HEK293 (cell line): ENCODE results near the gene GNB2.

Source experiments
- BCL11B ChIP-seq: fragments of 450-650 bp; formaldehyde crosslinking; IDR thresholded peaks from 2 replicates; pipeline ENCODE4 v1.5.1; 2016; ENCODE audit warnings: low read depth, missing biosample characterization, missing genetic modification characterization
- EGR2 ChIP-seq: fragments of 450-650 bp; formaldehyde crosslinking; IDR thresholded peaks from 2 replicates; pipeline ENCODE4 v1.5.1; 2016; ENCODE audit warnings: low read depth, missing biosample characterization, missing genetic modification characterization
- GLIS2 ChIP-seq: fragments of 450-650 bp; formaldehyde crosslinking; IDR thresholded peaks from 2 replicates; pipeline ENCODE4 v1.5.1; 2016; ENCODE audit warnings: missing biosample characterization, missing genetic modification characterization
- HOXD13 ChIP-seq: sonication (generic); formaldehyde crosslinking; IDR thresholded peaks from 2 replicates; pipeline ENCODE4 v1.8.0; 2022; ENCODE audit warnings: missing genetic modification reagents, borderline replicate concordance
- KLF9 ChIP-seq: fragments of 450-650 bp; formaldehyde crosslinking; IDR thresholded peaks from 2 replicates; pipeline ENCODE4 v1.5.1; 2016; ENCODE audit warnings: missing biosample characterization, missing genetic modification characterization, low read depth
- RBAK ChIP-seq: fragments of 450-650 bp; formaldehyde crosslinking; IDR thresholded peaks from 2 replicates; pipeline ENCODE4 v1.5.1; 2016; ENCODE audit warnings: missing biosample characterization, missing genetic modification characterization
- SP3 ChIP-seq: fragments of 450-650 bp; formaldehyde crosslinking; IDR thresholded peaks from 2 replicates; pipeline ENCODE4 v1.5.1; 2016; ENCODE audit warnings: missing biosample characterization, missing genetic modification characterization
- TCF7L2 ChIP-seq: IDR thresholded peaks from 2 replicates; pipeline ENCODE4 v1.6.1; 2011; ENCODE audit warnings: low read depth, mild to moderate bottlenecking, inconsistent platforms, low read length, moderate library complexity, borderline replicate concordance
- TRIM28 ChIP-seq: IDR thresholded peaks from 2 replicates; pipeline ENCODE4 v1.6.1; 2011; ENCODE audit warnings: low read length, control low read depth, borderline replicate concordance
- ZBTB20 ChIP-seq: fragments of 450-650 bp; formaldehyde crosslinking; IDR thresholded peaks from 2 replicates; pipeline ENCODE4 v1.5.1; 2016; ENCODE audit warnings: missing biosample characterization, missing genetic modification characterization
- ZNF155 ChIP-seq: fragments of 450-650 bp; formaldehyde crosslinking; IDR thresholded peaks from 2 replicates; pipeline ENCODE4 v1.5.1; 2016; ENCODE audit warnings: missing biosample characterization, missing genetic modification characterization
- ZNF157 ChIP-seq: fragments of 450-650 bp; formaldehyde crosslinking; IDR thresholded peaks from 2 replicates; pipeline ENCODE4 v1.5.1; 2016; ENCODE audit warnings: missing biosample characterization, missing genetic modification characterization
- ZNF16 ChIP-seq: fragments of 450-650 bp; formaldehyde crosslinking; IDR thresholded peaks from 2 replicates; pipeline ENCODE4 v1.5.1; 2016; ENCODE audit warnings: low read depth, missing biosample characterization, missing genetic modification characterization
- ZNF175 ChIP-seq: fragments of 450-650 bp; formaldehyde crosslinking; IDR thresholded peaks from 2 replicates; pipeline ENCODE4 v1.5.1; 2016; ENCODE audit warnings: missing biosample characterization, missing genetic modification characterization
- ZNF184 ChIP-seq: fragments of 450-650 bp; IDR thresholded peaks from 2 replicates; pipeline ENCODE4 v1.5.1; 2018; ENCODE audit warnings: missing biosample characterization, mild to moderate bottlenecking, missing genetic modification characterization
- ZNF23 ChIP-seq: fragments of 450-650 bp; formaldehyde crosslinking; IDR thresholded peaks from 2 replicates; pipeline ENCODE4 v1.5.1; 2016; ENCODE audit warnings: missing biosample characterization, missing genetic modification characterization, borderline replicate concordance
- ZNF292 ChIP-seq: fragments of 450-650 bp; formaldehyde crosslinking; IDR thresholded peaks from 2 replicates; pipeline ENCODE4 v1.5.1; 2016; ENCODE audit warnings: low read depth, missing biosample characterization, missing genetic modification characterization, borderline replicate concordance
- ZNF350 ChIP-seq: fragments of 450-650 bp; formaldehyde crosslinking; IDR thresholded peaks from 2 replicates; pipeline ENCODE4 v1.5.0; 2017; ENCODE audit warnings: missing biosample characterization, mild to moderate bottlenecking, missing genetic modification characterization
- ZNF354C ChIP-seq: fragments of 450-650 bp; formaldehyde crosslinking; IDR thresholded peaks from 2 replicates; pipeline ENCODE4 v1.5.1; 2016; ENCODE audit warnings: missing biosample characterization, missing genetic modification characterization, low read depth, borderline replicate concordance
- ZNF37A ChIP-seq: fragments of 450-650 bp; IDR thresholded peaks from 2 replicates; pipeline ENCODE4 v1.5.1; 2018; ENCODE audit warnings: missing biosample characterization, missing genetic modification characterization
- ZNF423 ChIP-seq: fragments of 450-650 bp; formaldehyde crosslinking; IDR thresholded peaks from 2 replicates; pipeline ENCODE4 v1.5.1; 2016; ENCODE audit warnings: missing biosample characterization, missing genetic modification characterization
- ZNF660 ChIP-seq: fragments of 450-650 bp; IDR thresholded peaks from 2 replicates; pipeline ENCODE4 v1.5.1; 2018; ENCODE audit warnings: missing biosample characterization, mild to moderate bottlenecking, missing genetic modification characterization
- ZNF707 ChIP-seq: fragments of 450-650 bp; formaldehyde crosslinking; IDR thresholded peaks from 2 replicates; pipeline ENCODE4 v1.5.1; 2016; ENCODE audit warnings: missing biosample characterization, missing genetic modification characterization
- ZNF747 ChIP-seq: fragments of 450-650 bp; formaldehyde crosslinking; IDR thresholded peaks from 2 replicates; pipeline ENCODE4 v1.5.1; 2016; ENCODE audit warnings: missing biosample characterization, missing genetic modification characterization
- ZNF777 ChIP-seq: fragments of 450-650 bp; formaldehyde crosslinking; IDR thresholded peaks from 2 replicates; pipeline ENCODE4 v1.5.1; 2017; ENCODE audit warnings: missing biosample characterization, missing genetic modification characterization, borderline replicate concordance
- ZSCAN16 ChIP-seq: fragments of 450-650 bp; formaldehyde crosslinking; IDR thresholded peaks from 2 replicates; pipeline ENCODE4 v1.5.1; 2016; ENCODE audit warnings: missing biosample characterization, missing genetic modification characterization
- TF ChIP-seq, protein P1 (sequence below): fragments of 450-650 bp; formaldehyde crosslinking; optimal IDR thresholded peaks from 2 replicates; pipeline ENCODE3; 2016; ENCODE audit warnings: missing biosample characterization, mild to moderate bottlenecking, missing genetic modification characterization
- TF ChIP-seq, protein P2 (sequence below): IDR thresholded peaks from 2 replicates; pipeline ENCODE4 v1.6.1; 2011; ENCODE audit warnings: mild to moderate bottlenecking, low read depth, low read length, borderline replicate concordance
- TF ChIP-seq, protein P3 (sequence below): fragments of 450-650 bp; formaldehyde crosslinking; IDR thresholded peaks from 2 replicates; pipeline ENCODE4 v1.5.1; 2016; ENCODE audit warnings: missing biosample characterization, missing genetic modification characterization
- TF ChIP-seq, protein P4 (sequence below): fragments of 450-650 bp; formaldehyde crosslinking; IDR thresholded peaks from 2 replicates; pipeline ENCODE4 v1.5.1; 2016; ENCODE audit warnings: missing biosample characterization, missing genetic modification characterization

GNB2 gene

DNA sequence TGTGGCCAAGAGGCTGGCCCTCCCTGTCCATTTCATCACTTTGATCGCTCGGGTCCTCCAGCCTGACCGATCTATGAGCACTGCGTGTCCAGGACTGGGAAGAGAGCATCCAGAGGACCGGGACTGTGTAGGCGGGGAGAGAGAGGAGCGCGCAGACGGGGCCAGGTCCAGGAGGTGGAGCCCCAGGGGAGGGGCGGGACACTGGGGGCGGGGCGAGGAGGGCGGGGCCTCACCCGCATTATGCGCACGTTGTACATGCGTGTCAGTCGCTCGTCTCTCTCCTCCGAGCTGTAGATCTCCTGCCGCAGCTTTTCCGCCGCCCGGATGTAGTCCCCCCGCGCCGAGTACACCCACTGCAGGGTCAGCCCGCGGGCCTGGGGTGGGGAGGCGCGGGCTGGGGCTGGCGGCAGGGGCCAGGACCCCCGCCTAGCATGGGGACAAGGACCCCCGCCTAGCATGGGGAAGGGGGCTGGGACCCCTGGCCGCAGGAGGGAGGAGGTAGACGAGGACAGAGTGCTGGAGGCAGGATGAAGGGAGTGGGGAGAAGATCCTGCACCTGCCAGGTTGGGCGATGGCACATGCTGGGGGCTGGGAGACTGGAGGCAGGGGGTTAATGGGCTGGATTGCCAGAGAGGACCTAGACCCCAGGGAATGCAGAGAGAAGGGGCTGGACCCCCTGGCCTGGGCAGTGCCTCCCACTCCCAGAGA lies 46.9 kb upstream of the GNB2 start (continued):
- TF ChIP-seq KLF9 (tag by site-specific recombination) (peak; percentile 84), ZNF292 (tag by site-specific recombination) (no peak), ZNF747 (tag by site-specific recombination) (no peak), ZNF423 (tag by site-specific recombination) (no peak), RBAK (tag by site-specific recombination) (no peak), ZBTB20 (tag by site-specific recombination) (no peak), EGR2 (no peak; the same call in 1 of the 2 replicates), ZNF184 (no peak), ZNF354C (tag by site-specific recombination) (no peak), ZNF157 (tag by site-specific recombination) (no peak), TRIM28 (no peak), ZNF350 (tag by site-specific recombination) (no peak), TCF7L2 (no peak), ZNF777 (no peak), SP3 (tag by site-specific recombination) (peak; percentile 80), ZNF155 (tag by site-specific recombination) (no peak), HOXD13 (no peak), GLIS2 (tag by site-specific recombination) (peak; percentile 84), ZNF707 (no peak), ZNF175 (tag by site-specific recombination) (no peak), ZNF23 (tag by site-specific recombination) (no peak), ZSCAN16 (tag by site-specific recombination) (no peak), ZNF37A (tag by site-specific recombination) (no peak), ZNF16 (tag by site-specific recombination) (no peak), ZNF660 (tag by site-specific recombination) (no peak), BCL11B (tag by site-specific recombination) (no peak)
- TF ChIP-seq, protein P1, sequence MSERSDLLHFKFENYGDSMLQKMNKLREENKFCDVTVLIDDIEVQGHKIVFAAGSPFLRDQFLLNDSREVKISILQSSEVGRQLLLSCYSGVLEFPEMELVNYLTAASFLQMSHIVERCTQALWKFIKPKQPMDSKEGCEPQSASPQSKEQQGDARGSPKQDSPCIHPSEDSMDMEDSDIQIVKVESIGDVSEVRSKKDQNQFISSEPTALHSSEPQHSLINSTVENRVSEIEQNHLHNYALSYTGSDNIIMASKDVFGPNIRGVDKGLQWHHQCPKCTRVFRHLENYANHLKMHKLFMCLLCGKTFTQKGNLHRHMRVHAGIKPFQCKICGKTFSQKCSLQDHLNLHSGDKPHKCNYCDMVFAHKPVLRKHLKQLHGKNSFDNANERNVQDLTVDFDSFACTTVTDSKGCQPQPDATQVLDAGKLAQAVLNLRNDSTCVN (tag by site-specific recombination), result peak; percentile 45
- TF ChIP-seq, protein P2, sequence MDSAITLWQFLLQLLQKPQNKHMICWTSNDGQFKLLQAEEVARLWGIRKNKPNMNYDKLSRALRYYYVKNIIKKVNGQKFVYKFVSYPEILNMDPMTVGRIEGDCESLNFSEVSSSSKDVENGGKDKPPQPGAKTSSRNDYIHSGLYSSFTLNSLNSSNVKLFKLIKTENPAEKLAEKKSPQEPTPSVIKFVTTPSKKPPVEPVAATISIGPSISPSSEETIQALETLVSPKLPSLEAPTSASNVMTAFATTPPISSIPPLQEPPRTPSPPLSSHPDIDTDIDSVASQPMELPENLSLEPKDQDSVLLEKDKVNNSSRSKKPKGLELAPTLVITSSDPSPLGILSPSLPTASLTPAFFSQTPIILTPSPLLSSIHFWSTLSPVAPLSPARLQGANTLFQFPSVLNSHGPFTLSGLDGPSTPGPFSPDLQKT, result no peak
- TF ChIP-seq, protein P3, sequence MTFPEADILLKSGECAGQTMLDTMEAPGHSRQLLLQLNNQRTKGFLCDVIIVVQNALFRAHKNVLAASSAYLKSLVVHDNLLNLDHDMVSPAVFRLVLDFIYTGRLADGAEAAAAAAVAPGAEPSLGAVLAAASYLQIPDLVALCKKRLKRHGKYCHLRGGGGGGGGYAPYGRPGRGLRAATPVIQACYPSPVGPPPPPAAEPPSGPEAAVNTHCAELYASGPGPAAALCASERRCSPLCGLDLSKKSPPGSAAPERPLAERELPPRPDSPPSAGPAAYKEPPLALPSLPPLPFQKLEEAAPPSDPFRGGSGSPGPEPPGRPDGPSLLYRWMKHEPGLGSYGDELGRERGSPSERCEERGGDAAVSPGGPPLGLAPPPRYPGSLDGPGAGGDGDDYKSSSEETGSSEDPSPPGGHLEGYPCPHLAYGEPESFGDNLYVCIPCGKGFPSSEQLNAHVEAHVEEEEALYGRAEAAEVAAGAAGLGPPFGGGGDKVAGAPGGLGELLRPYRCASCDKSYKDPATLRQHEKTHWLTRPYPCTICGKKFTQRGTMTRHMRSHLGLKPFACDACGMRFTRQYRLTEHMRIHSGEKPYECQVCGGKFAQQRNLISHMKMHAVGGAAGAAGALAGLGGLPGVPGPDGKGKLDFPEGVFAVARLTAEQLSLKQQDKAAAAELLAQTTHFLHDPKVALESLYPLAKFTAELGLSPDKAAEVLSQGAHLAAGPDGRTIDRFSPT (tag by site-specific recombination), result no peak
- TF ChIP-seq, protein P4, sequence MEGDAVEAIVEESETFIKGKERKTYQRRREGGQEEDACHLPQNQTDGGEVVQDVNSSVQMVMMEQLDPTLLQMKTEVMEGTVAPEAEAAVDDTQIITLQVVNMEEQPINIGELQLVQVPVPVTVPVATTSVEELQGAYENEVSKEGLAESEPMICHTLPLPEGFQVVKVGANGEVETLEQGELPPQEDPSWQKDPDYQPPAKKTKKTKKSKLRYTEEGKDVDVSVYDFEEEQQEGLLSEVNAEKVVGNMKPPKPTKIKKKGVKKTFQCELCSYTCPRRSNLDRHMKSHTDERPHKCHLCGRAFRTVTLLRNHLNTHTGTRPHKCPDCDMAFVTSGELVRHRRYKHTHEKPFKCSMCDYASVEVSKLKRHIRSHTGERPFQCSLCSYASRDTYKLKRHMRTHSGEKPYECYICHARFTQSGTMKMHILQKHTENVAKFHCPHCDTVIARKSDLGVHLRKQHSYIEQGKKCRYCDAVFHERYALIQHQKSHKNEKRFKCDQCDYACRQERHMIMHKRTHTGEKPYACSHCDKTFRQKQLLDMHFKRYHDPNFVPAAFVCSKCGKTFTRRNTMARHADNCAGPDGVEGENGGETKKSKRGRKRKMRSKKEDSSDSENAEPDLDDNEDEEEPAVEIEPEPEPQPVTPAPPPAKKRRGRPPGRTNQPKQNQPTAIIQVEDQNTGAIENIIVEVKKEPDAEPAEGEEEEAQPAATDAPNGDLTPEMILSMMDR, result no peak
